ENCODE results near the gene RAB40B. TPM values are rescaled to one million over a fixed set of nuclear protein-coding genes. Genes with fewer than 3 reads are reported as not detected.
A peak's percentile ranks its signal among the peaks of the same experiment; 100 is the strongest.
"Not testable (repeated sequence)": the region's sequence is repeated elsewhere in the genome, so short reads cannot be mapped to it uniquely, and the experiment has no call there.

RAB40B gene, protein sequence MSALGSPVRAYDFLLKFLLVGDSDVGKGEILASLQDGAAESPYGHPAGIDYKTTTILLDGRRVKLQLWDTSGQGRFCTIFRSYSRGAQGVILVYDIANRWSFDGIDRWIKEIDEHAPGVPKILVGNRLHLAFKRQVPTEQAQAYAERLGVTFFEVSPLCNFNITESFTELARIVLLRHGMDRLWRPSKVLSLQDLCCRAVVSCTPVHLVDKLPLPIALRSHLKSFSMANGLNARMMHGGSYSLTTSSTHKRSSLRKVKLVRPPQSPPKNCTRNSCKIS
- polyA plus RNA-seq (2013), result 5.1 TPM

DNA sequence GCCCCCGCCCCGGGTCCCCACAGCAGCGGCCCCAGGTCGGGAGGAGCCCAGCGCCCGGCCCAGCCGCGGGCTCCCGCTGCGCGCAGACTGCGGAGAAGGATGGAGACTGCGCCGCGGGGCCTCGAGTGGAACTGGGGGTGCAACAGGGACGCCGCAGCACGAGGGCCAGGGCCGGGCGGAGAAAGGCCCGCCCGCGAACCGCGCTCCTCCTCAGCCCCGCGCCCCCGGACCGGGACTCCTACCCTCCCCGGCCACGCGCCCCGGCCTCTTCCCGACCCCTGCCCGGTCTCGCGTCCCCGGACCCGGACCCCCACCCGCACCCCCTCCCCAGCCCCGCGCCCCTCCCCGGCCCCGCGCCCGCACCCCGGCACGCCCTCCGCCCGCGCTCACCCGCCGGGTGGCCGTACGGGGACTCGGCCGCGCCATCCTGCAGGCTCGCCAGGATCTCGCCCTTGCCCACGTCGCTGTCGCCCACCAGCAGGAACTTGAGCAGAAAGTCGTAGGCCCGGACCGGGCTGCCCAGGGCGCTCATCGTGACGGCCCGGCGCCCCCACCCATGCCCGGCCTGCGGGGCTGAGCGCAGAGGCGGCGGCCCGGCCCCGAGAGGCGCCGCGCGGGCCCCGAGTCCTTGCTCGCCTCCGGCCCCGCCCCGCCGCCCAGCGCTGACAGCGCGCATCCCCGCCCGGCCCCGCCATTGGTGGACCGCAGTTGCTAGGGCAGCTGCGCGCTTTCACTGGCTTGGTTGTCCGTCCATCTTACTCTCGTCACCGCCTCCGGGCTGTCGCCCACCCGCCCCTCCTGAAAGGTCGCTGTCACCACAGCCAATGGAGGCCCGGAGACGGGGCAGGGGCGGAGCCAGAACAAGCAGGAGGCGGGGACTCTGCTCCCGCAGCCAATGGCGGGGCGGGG is at the start of gene RAB40B:
Gene RAB40B (minus strand): TSS at position 634 of the 909 bp plus-strand sequence. CDS start 102 bp downstream, at position 532.
- no peak within 1 kb of the TSS for H3K27ac ChIP-seq (ENCODE audit: insufficient read depth in 1 of 2, low read depth in 1 of 2, low read length in 2 of 2, poor library complexity in 1 of 2, severe bottlenecking in 2 of 2)
- CTCF ChIA-PET, result no interaction called here
- no peaks in the 10 kb centered on the region for H3K36me3 ChIP-seq (ENCODE audit: control insufficient read depth in 4 of 4, insufficient read depth in 4 of 4, low read length in 3 of 4)
- H3K9me3 ChIP-seq (ENCODE audit: control extremely low read depth in 1 of 5, control insufficient read depth in 4 of 5, insufficient read depth in 2 of 5, low read depth in 1 of 5, low read length in 4 of 5), result peaks cover 0 to 14% (median 6%) of the 10 kb centered on the region in 5 experiments
- POLR2A ChIA-PET, result no interaction called here
- WGBS (ENCODE audit: insufficient coverage), result 0% methylated on average over 43 of the region's 112 CpGs
- peaks cover 0 to 23% (median 20%) of the 10 kb centered on the region in 4 experiments for H3K4me1 ChIP-seq (ENCODE audit: control extremely low read depth in 1 of 4, control insufficient read depth in 4 of 4, insufficient read depth in 4 of 4, low read length in 3 of 4)
- H3K27me3 ChIP-seq (replicated peaks in 2 of 5; ENCODE audit: control insufficient read depth in 4 of 5, insufficient read depth in 5 of 5, low read length in 4 of 5), result peaks cover 0 to 11% (median 4%) of the 10 kb centered on the region in 5 experiments
- H3K4me3 ChIP-seq (ENCODE audit: control insufficient read depth in 1 of 7, extremely low read depth in 1 of 7, insufficient read depth in 4 of 7, low read depth in 2 of 7, low read length in 6 of 7), result peak within 1 kb of the TSS; percentile 49 to 85 (median 69)
- DNase-seq, result peak; percentile 98 to 99 (median 99)

DNA sequence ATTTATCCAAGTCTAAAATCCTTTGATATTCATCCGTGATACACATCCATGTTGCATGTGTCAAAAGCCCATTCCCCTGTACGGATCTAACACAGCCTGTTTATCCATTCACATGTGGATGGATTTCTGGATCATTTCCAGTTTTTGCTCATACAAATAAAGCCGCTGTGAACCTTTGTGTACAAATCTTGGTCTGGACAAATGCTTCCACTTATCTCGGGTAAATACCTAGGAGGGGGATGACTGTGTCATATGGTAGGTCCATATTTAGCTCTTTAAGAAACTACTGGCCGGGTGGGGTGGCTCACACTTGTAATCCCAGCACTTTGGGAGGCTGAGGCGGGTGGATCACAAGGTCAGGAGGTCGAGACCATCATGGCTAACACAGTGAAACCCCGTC is 47.0 kb upstream of the RAB40B start:
- Histone ChIP-seq H3K27me3 (replicated peaks in 2 of 5; ENCODE audit: control insufficient read depth in 4 of 5, insufficient read depth in 5 of 5, low read length in 4 of 5) (no peaks in the 10 kb centered on the region), H3K4me1 (ENCODE audit: control extremely low read depth in 1 of 4, control insufficient read depth in 4 of 4, insufficient read depth in 4 of 4, low read length in 3 of 4) (peaks cover 0 to 3% (median 0%) of the 10 kb centered on the region in 4 experiments), H3K4me3 (ENCODE audit: control insufficient read depth in 1 of 7, extremely low read depth in 1 of 7, insufficient read depth in 4 of 7, low read depth in 2 of 7, low read length in 6 of 7) (no peak overlapping the region), H3K27ac (ENCODE audit: insufficient read depth in 1 of 2, low read depth in 1 of 2, low read length in 2 of 2, poor library complexity in 1 of 2, severe bottlenecking in 2 of 2) (no peak overlapping the region), H3K36me3 (ENCODE audit: control insufficient read depth in 4 of 4, insufficient read depth in 4 of 4, low read length in 3 of 4) (peaks cover 4 to 25% (median 12%) of the 10 kb centered on the region in 4 experiments), H3K9me3 (ENCODE audit: control extremely low read depth in 1 of 5, control insufficient read depth in 4 of 5, insufficient read depth in 2 of 5, low read depth in 1 of 5, low read length in 4 of 5) (peaks cover 1 to 30% (median 19%) of the 10 kb centered on the region in 5 experiments)
- WGBS (ENCODE audit: insufficient coverage), result 91% methylated on average over 8 of the region's 8 CpGs
- POLR2A ChIA-PET, result no interaction called here
- CTCF ChIA-PET, result no interaction called here
- no peak for DNase-seq

DNA sequence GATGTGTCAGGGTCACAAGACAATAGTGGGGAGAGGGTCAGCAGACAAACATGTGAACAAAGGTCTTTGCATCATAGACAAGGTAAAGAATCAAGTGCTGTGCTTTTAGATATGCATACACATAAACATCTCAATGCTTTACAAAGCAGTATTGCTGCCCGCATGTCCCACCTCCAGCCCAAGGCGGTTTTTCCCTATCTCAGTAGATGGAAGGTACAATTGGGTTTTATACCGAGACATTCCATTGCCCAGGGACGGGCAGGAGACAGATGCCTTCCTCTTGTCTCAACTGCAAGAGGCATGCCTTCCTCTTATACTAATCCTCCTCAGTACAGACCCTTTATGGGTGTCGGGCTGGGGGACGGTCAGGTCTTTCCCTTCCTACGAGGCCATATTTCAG is 46.2 kb upstream of the RAB40B start:
- Histone ChIP-seq H3K9me3 (ENCODE audit: control extremely low read depth in 1 of 5, control insufficient read depth in 4 of 5, insufficient read depth in 2 of 5, low read depth in 1 of 5, low read length in 4 of 5) (peaks cover 1 to 29% (median 19%) of the 10 kb centered on the region in 5 experiments), H3K36me3 (ENCODE audit: control insufficient read depth in 4 of 4, insufficient read depth in 4 of 4, low read length in 3 of 4) (peaks cover 4 to 25% (median 15%) of the 10 kb centered on the region in 4 experiments)
- CTCF ChIA-PET; H3K27ac ChIP-seq (ENCODE audit: insufficient read depth in 1 of 2, low read depth in 1 of 2, low read length in 2 of 2, poor library complexity in 1 of 2, severe bottlenecking in 2 of 2); DNase-seq; POLR2A ChIA-PET; H3K4me1 ChIP-seq (ENCODE audit: control extremely low read depth in 1 of 4, control insufficient read depth in 4 of 4, insufficient read depth in 4 of 4, low read length in 3 of 4); H3K27me3 ChIP-seq (replicated peaks in 2 of 5; ENCODE audit: control insufficient read depth in 4 of 5, insufficient read depth in 5 of 5, low read length in 4 of 5); H3K4me3 ChIP-seq (ENCODE audit: control insufficient read depth in 1 of 7, extremely low read depth in 1 of 7, insufficient read depth in 4 of 7, low read depth in 2 of 7, low read length in 6 of 7): not testable (repeated sequence)
- 93% methylated on average over 4 of the region's 7 CpGs for WGBS (ENCODE audit: insufficient coverage)

DNA sequence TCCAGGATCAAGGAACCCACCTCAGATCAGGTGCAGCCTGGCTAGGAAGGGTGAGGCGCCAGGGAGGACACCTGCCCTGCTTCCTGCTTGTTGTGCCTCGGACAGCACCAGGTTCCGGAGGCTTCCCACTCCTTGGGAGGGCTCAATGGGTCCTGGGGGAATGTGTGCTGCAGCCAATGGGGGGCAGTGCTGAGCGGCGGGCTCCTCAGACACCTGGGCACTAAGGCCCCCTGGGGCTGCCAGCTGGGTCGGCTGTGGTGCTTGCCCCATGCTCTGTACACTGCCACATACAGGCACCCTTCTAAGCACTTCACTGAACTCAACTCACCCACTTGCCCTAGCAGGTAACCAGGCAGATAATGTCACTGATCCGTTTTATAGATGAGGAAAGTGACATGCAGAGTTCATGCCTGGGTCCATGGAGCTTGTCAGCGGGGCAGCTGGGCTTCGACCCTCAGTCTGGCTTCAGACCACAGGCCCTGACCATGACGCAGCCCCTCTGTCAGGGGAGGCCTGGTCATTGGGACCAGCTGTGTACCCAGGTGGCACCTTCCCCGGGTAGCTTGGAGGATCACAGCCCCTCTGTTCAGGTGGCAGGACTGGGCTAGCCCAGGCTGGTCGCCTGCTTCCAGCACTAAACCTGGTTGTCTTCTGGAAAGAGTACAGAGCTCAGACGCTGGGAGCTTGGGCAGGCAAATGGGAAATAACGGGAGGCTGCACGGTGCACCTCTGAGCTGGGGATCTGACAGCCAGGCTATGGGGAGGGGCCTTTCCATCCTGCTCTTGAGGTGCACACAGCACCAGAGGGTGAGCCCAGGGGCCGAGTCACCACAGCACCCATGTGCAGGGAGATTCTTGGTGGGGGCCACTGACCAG is 45.1 kb upstream of the RAB40B start:
- ChIA-PET CTCF (interaction anchor here (0.8 kb wide), 1 partner anchor 24 kb away, joined by 3 read pairs; no protein-coding TSS in a partner anchor), POLR2A (no interaction called here)
- no peak for DNase-seq
- H3K27me3 ChIP-seq (replicated peaks in 2 of 5; ENCODE audit: control insufficient read depth in 4 of 5, insufficient read depth in 5 of 5, low read length in 4 of 5), result no peaks in the 10 kb centered on the region
- no peaks in the 10 kb centered on the region for H3K4me1 ChIP-seq (ENCODE audit: control extremely low read depth in 1 of 4, control insufficient read depth in 4 of 4, insufficient read depth in 4 of 4, low read length in 3 of 4)
- peaks cover 0 to 29% (median 19%) of the 10 kb centered on the region in 5 experiments for H3K9me3 ChIP-seq (ENCODE audit: control extremely low read depth in 1 of 5, control insufficient read depth in 4 of 5, insufficient read depth in 2 of 5, low read depth in 1 of 5, low read length in 4 of 5)
- H3K36me3 ChIP-seq (ENCODE audit: control insufficient read depth in 4 of 4, insufficient read depth in 4 of 4, low read length in 3 of 4), result peaks cover 1 to 25% (median 14%) of the 10 kb centered on the region in 4 experiments
- H3K27ac ChIP-seq (ENCODE audit: insufficient read depth in 1 of 2, low read depth in 1 of 2, low read length in 2 of 2, poor library complexity in 1 of 2, severe bottlenecking in 2 of 2), result no peak overlapping the region
- H3K4me3 ChIP-seq (ENCODE audit: control insufficient read depth in 1 of 7, extremely low read depth in 1 of 7, insufficient read depth in 4 of 7, low read depth in 2 of 7, low read length in 6 of 7), result no peak overlapping the region
- WGBS (ENCODE audit: insufficient coverage), result 97% methylated on average over 10 of the region's 16 CpGs

DNA sequence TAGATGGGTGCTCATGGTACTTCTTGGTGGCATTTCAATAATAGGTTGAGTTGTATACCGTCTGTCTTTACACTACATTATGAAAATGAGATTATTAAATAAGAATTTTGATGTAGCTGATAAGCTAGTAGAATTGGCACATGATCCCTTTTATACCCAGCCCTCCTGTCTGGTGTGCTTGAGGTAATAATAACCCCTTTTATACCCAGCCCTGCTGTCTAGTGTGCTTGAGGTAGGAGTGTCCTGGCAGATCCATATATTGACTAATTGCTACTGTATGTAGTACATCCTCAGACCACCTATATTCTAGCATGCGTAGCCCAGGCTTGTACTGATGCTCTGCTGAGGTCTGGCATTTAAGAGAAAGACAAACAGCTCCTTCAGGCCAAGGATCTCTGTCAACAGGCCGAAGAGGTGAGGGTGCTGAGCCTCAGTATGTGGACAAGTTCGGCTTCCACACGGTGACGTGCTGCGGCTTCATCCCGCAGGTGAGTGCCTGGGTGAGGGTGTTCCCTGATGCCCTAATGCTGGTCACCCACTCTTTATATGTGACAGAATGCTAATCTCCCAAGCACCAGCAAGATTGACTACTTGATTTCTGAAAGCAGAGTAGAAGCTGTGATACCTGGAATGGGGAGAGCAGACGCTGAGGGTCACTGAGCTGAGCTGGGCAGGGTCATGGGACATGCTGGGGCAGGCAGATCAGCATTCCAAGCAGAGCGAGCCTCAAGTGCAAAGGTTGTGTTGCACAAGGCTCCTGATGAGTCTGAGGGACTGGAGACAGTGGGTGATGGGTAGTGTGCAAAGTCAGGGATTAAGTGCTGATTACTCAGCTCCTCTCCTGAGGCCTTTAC is 42.6 kb upstream of the RAB40B start:
- 100% methylated on average over 8 of the region's 10 CpGs for WGBS (ENCODE audit: insufficient coverage)
- Histone ChIP-seq H3K36me3 (ENCODE audit: control insufficient read depth in 4 of 4, insufficient read depth in 4 of 4, low read length in 3 of 4) (peaks cover 0 to 25% (median 14%) of the 10 kb centered on the region in 4 experiments), H3K4me3 (ENCODE audit: control insufficient read depth in 1 of 7, extremely low read depth in 1 of 7, insufficient read depth in 4 of 7, low read depth in 2 of 7, low read length in 6 of 7) (no peak overlapping the region), H3K4me1 (ENCODE audit: control extremely low read depth in 1 of 4, control insufficient read depth in 4 of 4, insufficient read depth in 4 of 4, low read length in 3 of 4) (peaks cover 0 to under 1% (median under 1%) of the 10 kb centered on the region in 4 experiments), H3K9me3 (ENCODE audit: control extremely low read depth in 1 of 5, control insufficient read depth in 4 of 5, insufficient read depth in 2 of 5, low read depth in 1 of 5, low read length in 4 of 5) (peaks cover 0 to 23% (median 11%) of the 10 kb centered on the region in 5 experiments), H3K27me3 (replicated peaks in 2 of 5; ENCODE audit: control insufficient read depth in 4 of 5, insufficient read depth in 5 of 5, low read length in 4 of 5) (no peaks in the 10 kb centered on the region), H3K27ac (ENCODE audit: insufficient read depth in 1 of 2, low read depth in 1 of 2, low read length in 2 of 2, poor library complexity in 1 of 2, severe bottlenecking in 2 of 2) (no peak overlapping the region)
- POLR2A ChIA-PET, result interaction anchor here (0.6 kb wide), 1 partner anchor 194 kb away, joined by 3 read pairs; no protein-coding TSS in a partner anchor
- CTCF ChIA-PET, result no interaction called here
- DNase-seq, result peak in 2 of 3 donors; percentile 60 to 68
